IPS-18c (cell line): Measurements from ENCODE around the gene ATL2.
"Not testable (repeated sequence)": the region's sequence is repeated elsewhere in the genome, so short reads cannot be mapped to it uniquely, and the experiment has no call there.

Experiments used
- H3K4me3 ChIP-seq: 2 replicates; pipeline ENCODE4 v1.7.0; 2013; ENCODE audit warnings: low read depth, mild to moderate bottlenecking, low read length, moderate library complexity; ENCODE audit not compliant: insufficient read depth
- H3K9me3 ChIP-seq: one replicate; pipeline ENCODE4 v1.6.1; 2013; ENCODE audit warnings: mild to moderate bottlenecking, low read length, moderate library complexity; ENCODE audit not compliant: control insufficient read depth, insufficient read depth

Gene ATL2

GRCh38 chr2:38400513-38400912, 23.4 kb upstream of the ATL2 start:
- no peak overlapping the region for H3K4me3 ChIP-seq
- H3K9me3 ChIP-seq: peaks cover 3% of the 10 kb centered on the region

GRCh38 chr2:38398739-38399138, 21.7 kb upstream of the ATL2 start:
- Histone ChIP-seq H3K9me3 (peaks cover 2% of the 10 kb centered on the region), H3K4me3 (no peak overlapping the region)

GRCh38 chr2:38394903-38395341, 17.8 kb upstream of the ATL2 start:
- Histone ChIP-seq H3K4me3 (no peak overlapping the region), H3K9me3 (no peaks in the 10 kb centered on the region)

GRCh38 chr2:38394041-38394440, 17.0 kb upstream of the ATL2 start:
- Histone ChIP-seq H3K9me3 (no peaks in the 10 kb centered on the region), H3K4me3 (no peak overlapping the region)

GRCh38 chr2:38390947-38391346, 13.9 kb upstream of the ATL2 start:
- H3K9me3 ChIP-seq: no peaks in the 10 kb centered on the region
- no peak overlapping the region for H3K4me3 ChIP-seq

- no peak overlapping the region for H3K4me3 ChIP-seq
- no peaks in the 10 kb centered on the region for H3K9me3 ChIP-seq
These were observed 10.8 kb upstream of the ATL2 start for GRCh38 chr2:38387887-38388286.

GRCh38 chr2:38386821-38387220, 9.7 kb upstream of the ATL2 start:
- Histone ChIP-seq H3K4me3 (no peak overlapping the region), H3K9me3 (no peaks in the 10 kb centered on the region)

GRCh38 chr2:38386377-38386776, 9.3 kb upstream of the ATL2 start:
- Histone ChIP-seq H3K9me3 (no peaks in the 10 kb centered on the region), H3K4me3 (no peak overlapping the region)

- Histone ChIP-seq H3K4me3 (no peak overlapping the region), H3K9me3 (no peaks in the 10 kb centered on the region)
These were observed 7.3 kb upstream of the ATL2 start for GRCh38 chr2:38384338-38384737.

GRCh38 chr2:38383741-38384140, 6.7 kb upstream of the ATL2 start:
- H3K9me3 ChIP-seq, H3K4me3 ChIP-seq: not testable (repeated sequence)

- no peaks in the 10 kb centered on the region for H3K9me3 ChIP-seq
- H3K4me3 ChIP-seq: no peak overlapping the region
These were observed 4.5 kb upstream of the ATL2 start for GRCh38 chr2:38381381-38382143.

- Histone ChIP-seq H3K4me3 (no peak overlapping the region), H3K9me3 (no peaks in the 10 kb centered on the region)
These were observed 3.5 kb upstream of the ATL2 start for GRCh38 chr2:38380397-38381130.

GRCh38 chr2:38376346-38377049, 575 bp downstream of the ATL2 start:
- Histone ChIP-seq H3K4me3 (peak overlapping the region; percentile 92), H3K9me3 (no peaks in the 10 kb centered on the region)

GRCh38 chr2:38375696-38376345, 1.3 kb downstream of the ATL2 start:
- H3K4me3 ChIP-seq: peak overlapping the region; percentile 92
- no peaks in the 10 kb centered on the region for H3K9me3 ChIP-seq

GRCh38 chr2:38374984-38375383, 2.1 kb downstream of the ATL2 start:
- no peaks in the 10 kb centered on the region for H3K9me3 ChIP-seq
- H3K4me3 ChIP-seq: no peak overlapping the region; the same call in 1 of the 2 replicates

GRCh38 chr2:38371235-38371634, 5.8 kb downstream of the ATL2 start:
- no peak overlapping the region for H3K4me3 ChIP-seq
- no peaks in the 10 kb centered on the region for H3K9me3 ChIP-seq

GRCh38 chr2:38370664-38371063, 6.4 kb downstream of the ATL2 start:
- Histone ChIP-seq H3K4me3 (no peak overlapping the region), H3K9me3 (no peaks in the 10 kb centered on the region)
